WI38 (cell line): Measurements from ENCODE around the gene CXorf38.

Experiments used
- H3K4me3 ChIP-seq: 2 replicates; pipeline ENCODE4 v1.5.1; 2011; ENCODE audit warnings: low read depth, mild to moderate bottlenecking, control low read depth, low read length
- CTCF ChIP-seq: IDR thresholded peaks from 2 replicates; pipeline ENCODE4 v1.5.1; 2012; ENCODE audit warnings: low read depth, mild to moderate bottlenecking, control low read depth, low read length

The CXorf38 gene

DNA sequence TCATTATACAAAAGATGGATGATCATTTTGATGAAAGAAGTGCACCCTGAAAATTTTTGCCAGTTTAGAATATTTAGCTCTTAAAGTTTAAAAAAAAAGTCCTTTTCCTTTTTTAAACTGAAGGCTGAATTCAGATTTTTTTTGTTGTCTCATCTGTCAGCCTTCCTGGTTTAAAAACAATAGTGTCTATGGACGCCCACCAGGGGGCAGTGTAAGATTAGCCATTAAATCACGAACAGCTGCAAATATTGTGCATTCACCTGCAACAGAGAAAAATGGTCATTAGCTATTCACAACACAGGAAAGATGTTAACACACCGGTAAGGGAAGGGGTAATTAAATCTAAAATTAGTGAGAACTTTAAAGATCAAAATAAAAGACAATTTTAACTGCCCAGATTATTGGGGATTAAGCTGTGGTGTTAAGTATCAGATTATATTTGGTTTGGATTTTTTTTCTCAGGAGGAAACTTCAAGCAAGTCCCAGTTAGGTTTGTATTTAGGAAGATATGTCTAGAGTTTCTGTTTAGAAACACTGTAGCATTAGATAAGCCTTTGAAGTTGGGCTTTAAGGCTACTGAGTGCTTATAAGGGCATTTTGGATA lies 4.4 kb upstream of the CXorf38 start:
- no peak overlapping the region for H3K4me3 ChIP-seq
- TF ChIP-seq CTCF, result peak; percentile 41; the same call in 1 of the 2 replicates

DNA sequence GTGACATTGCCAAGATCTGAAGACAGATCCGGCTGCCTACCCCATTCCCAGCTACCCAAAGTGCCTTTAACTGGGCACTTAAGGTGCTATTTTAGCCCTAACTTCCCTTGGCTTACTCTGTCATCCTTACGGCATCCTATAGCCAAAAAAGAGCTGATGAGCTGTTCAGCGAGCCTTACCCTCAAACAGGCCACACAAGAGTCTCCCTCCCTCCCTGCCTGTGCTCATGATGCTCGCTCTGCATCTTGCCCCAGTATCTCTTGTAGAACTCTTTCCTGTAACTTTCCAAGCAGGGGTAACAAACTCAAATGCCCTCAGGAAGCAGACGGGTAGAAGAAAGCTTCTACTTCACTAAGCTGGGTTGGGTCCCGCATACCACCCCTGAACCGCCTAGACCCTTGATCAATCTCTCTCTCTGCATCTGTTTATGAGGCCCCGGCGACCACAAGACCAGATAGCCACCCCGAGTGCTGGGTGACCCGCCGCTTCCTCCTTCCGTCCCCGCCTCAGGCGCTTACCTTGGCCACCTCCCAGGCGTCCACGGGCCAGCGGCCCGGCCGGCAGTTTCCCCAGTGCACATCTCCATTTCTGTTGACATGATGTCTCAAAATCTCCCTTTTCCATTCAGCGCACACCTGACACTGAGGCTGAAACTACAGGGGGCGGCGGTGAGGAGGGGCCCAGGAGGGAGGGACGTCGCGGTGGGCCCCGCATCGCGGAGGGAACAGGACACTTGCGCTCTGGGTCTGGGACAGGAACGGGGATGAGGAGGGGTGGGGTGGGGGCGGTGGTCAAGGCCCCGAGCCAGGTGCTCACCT lies 663 bp downstream of the CXorf38 start:
- H3K4me3 ChIP-seq, result peak overlapping the region; percentile 76
- TF ChIP-seq CTCF, result no peak

- peak overlapping the region; percentile 56 for H3K4me3 ChIP-seq
Observed at GRCh38 chrX:40644821-40645358, 2.5 kb downstream of the CXorf38 start.

GRCh38 chrX:40644176-40644575 lies 3.2 kb downstream of the CXorf38 start:
- H3K4me3 ChIP-seq, result peak overlapping the region; percentile 56; the same call in 1 of the 2 replicates
- TF ChIP-seq CTCF, result no peak

More at GRCh38 chrX:40644821-40645358, 2.5 kb downstream of the CXorf38 start:
- TF ChIP-seq CTCF, result no peak

DNA sequence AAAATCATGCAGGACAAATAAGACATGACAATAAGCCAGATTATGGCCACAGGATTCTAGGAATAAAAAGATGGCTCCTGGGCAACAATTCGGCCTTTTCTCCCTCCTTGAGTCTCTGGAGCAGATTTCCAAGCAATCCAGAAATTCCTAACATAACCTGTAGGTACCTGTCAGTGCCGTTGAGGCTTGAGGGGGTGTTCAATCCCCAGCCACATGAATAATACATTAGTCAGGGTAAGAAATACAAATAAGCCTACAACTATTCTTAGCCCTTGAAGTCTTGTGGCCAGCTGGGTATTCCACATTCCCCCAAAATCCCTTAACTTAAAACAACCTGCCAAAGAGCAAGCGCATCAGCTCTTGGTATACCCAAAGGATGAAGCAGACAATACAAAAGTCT lies 9.7 kb downstream of the CXorf38 start:
- no peak overlapping the region for H3K4me3 ChIP-seq
- no peak for TF ChIP-seq CTCF

- TF ChIP-seq CTCF, result no peak
Observed at GRCh38 chrX:40632199-40632598, 15.2 kb downstream of the CXorf38 start.

DNA sequence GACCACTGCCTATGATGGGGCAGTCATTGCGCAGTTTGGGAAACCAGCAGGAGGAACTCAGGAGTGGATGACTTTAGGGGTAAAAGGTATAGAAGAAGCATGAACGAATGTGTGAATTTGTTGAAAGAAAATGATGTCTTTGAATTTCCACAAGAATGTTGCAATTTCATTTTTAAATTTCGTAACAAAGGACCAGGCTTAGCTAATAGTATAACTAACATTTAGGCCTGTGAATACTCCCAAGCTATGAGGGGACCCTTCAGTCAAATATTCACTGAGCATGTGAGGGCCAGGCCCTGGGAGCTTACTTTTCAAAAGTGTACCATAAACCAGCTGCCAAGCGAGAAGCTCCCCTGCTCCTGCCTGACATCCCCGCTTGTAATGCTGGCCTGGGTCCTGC lies 18.9 kb downstream of the CXorf38 start:
- TF ChIP-seq CTCF, result no peak
- no peak overlapping the region for H3K4me3 ChIP-seq

More at GRCh38 chrX:40632199-40632598, 15.2 kb downstream of the CXorf38 start:
- H3K4me3 ChIP-seq, result no peak overlapping the region
